Coronary artery (tissue), 2 donors: Measurements from ENCODE around the gene SPAST.
A peak's percentile ranks its signal among the peaks of the same experiment; 100 is the strongest.
"Not testable (repeated sequence)": the region's sequence is repeated elsewhere in the genome, so short reads cannot be mapped to it uniquely, and the experiment has no call there.

Source experiments
- DNase-seq: peaks from one replicate; pipeline ENCODE4 v3.0.0-alpha.2; 2017; ENCODE audit warnings: low spot score
- H3K27ac ChIP-seq, 2 donors: fragments of 200-600 bp; sonication (generic); one replicate each; pipeline ENCODE4 v1.5.1; 2016 to 2019
- H3K4me3 ChIP-seq: fragments of 200-600 bp; sonication (generic); 2 replicates; pipeline ENCODE4 v1.5.1; 2016; ENCODE audit warnings: mild to moderate bottlenecking, moderate library complexity
- TF ChIP-seq, protein P1 (sequence below): fragments of 200-600 bp; sonication (generic); IDR thresholded peaks from one replicate; pipeline ENCODE4 v1.5.1; 2019; ENCODE audit warnings: antibody characterized with exemption

SPAST gene

DNA sequence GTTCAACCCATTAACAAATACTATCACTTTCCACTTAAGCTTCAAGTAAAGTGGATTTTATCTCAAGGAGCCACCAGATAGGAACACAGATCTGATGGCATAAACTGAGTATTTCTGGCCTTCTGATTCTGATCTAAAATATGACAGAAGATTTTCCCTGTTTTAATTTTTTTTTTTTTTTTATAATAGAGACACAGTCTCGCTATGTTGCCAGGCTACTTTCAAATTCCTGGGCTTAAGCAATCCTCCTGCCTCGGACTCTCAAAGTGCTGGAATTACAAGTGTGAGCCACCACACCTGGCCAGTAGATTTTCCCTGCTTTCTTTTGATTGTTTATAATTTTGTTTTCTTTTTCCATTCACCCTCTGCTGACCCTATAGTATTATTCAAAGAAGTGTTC is 65.7 kb downstream of the SPAST start:
- TF ChIP-seq, protein P1, sequence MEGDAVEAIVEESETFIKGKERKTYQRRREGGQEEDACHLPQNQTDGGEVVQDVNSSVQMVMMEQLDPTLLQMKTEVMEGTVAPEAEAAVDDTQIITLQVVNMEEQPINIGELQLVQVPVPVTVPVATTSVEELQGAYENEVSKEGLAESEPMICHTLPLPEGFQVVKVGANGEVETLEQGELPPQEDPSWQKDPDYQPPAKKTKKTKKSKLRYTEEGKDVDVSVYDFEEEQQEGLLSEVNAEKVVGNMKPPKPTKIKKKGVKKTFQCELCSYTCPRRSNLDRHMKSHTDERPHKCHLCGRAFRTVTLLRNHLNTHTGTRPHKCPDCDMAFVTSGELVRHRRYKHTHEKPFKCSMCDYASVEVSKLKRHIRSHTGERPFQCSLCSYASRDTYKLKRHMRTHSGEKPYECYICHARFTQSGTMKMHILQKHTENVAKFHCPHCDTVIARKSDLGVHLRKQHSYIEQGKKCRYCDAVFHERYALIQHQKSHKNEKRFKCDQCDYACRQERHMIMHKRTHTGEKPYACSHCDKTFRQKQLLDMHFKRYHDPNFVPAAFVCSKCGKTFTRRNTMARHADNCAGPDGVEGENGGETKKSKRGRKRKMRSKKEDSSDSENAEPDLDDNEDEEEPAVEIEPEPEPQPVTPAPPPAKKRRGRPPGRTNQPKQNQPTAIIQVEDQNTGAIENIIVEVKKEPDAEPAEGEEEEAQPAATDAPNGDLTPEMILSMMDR = no peak
- Histone ChIP-seq H3K4me3 (no peak overlapping the region), H3K27ac (no peak overlapping the region)
- DNase-seq = no peak

DNA sequence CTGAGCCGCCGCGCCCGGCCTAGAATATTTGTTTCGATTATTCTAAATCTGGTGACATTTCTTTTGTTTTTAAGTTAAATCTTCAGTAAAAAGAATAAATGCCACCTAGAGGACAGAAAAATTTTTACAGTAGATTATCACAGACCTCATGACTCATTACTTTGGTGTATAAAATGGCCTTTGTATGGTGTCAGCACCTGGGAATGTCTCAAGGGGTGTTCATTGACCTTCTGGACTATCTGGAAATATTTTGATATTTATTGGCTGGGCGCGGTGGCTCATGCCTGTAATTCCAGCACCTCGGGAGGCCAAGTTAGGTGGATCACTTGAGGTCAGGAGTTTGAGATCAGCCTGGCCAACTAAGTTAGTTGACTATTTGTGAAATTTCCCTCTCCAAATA is 72.1 kb downstream of the SPAST start:
- H3K4me3 ChIP-seq = no peak overlapping the region
- TF ChIP-seq, protein P1 = no peak
- DNase-seq = no peak
- no peak overlapping the region for H3K27ac ChIP-seq

DNA sequence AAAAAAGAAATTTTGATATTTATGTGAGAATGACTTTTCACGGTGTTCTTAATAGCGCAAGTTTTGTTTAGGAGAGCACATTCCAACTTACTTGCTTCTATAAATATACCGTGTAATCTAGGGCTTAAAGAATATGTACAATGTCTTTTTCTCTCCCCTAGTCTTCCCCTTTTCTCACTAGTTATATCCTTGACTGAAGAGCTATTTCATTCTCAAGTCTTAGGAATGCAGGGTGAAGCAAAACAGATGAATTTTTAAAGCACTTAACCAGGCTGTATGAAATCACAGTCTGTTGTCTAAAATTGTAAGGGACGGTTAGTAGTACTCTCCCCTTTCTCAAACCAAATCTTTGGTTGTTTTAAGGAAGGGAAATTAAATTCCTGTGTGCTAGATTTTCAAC is 72.7 kb downstream of the SPAST start:
- TF ChIP-seq, protein P1 = no peak
- Histone ChIP-seq H3K4me3 (no peak overlapping the region), H3K27ac (no peak overlapping the region)
- no peak for DNase-seq

DNA sequence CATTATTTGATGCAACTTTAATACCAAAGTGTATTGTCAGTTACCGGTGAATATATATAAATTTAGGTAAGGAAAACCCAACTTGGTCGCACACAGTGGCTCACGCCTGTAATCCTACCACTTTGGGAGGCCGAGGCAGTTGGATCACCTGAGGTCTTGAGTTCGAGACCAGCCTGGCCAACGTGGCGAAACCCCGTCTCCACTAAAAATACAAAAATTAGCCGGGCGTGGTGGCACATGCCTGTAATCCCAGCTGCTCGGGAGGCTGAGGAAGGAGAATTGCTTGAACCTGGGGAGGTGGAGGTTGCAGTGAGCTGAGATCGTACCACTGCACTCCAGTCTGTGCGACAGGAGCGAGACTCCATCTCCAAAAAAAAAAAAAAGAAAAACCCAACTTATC is 88.2 kb downstream of the SPAST start:
- not testable (repeated sequence) for DNase-seq, H3K4me3 ChIP-seq

DNA sequence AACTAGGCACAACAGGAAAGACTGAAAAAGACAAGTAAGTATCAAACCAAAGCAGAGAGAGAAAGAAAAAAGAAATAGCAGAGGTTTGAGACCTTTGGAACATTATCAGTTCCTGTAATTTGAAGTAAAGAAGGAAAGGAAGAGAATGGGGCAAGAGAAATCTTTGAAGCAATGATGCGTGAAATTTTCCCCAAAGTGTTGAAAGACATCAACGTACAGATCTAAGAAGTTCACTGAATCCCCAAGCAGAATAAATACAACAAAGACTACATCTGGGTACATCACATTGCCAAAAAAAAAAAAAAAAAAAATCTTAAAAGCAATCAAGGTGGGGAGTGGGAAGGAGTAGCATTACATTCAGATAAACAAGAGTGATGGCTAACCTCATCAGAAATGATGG is 96.3 kb downstream of the SPAST start:
- no peak overlapping the region for H3K27ac ChIP-seq
- no peak overlapping the region for H3K4me3 ChIP-seq
- TF ChIP-seq, protein P1 = no peak
- no peak for DNase-seq

More for the DNA sequence above, 88.2 kb downstream of the SPAST start:
- not testable (repeated sequence) for H3K27ac ChIP-seq

DNA sequence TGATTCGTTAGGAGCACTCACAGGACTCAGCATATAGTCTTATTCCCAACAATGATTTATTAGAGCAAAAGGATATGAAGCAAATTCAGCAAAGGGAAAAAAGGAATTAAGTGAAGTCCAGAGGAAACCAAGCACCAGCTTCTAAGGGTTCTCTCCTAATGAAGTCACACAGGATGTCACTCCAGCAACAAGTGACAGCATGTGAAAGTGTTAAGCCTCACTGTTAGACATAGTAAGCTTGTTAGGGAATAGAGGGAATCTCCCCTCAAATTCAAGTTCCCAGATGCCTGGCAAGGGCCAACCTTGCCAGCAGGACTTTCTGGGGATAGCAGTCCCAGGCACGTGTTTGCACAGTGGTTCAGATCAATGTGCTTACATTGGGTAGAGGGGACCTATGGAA is 97.9 kb downstream of the SPAST start:
- Histone ChIP-seq H3K27ac (no peak overlapping the region), H3K4me3 (no peak overlapping the region)
- TF ChIP-seq, protein P1 = no peak
- DNase-seq = no peak

DNA sequence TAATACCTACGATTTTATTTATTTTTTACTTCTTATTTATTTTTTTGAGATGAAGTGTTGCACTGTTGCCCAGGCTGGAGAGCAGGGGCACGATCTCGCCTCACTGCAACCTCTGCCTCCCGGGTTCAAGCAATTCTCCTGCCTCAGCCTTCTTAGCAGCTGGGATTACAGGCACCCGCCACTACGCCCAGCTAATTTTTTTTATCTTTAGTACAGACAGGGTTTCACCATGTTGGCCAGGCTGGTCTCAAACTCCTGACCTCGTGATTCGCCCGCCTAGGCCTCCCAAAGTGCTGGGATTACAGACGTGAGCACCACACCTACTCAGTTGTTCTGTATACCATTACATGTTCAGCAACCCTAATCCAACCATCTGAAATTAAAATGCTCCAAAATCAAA is 100.9 kb downstream of the SPAST start:
- not testable (repeated sequence) for DNase-seq, H3K27ac ChIP-seq
- peak overlapping the region; percentile 84 for H3K4me3 ChIP-seq

DNA sequence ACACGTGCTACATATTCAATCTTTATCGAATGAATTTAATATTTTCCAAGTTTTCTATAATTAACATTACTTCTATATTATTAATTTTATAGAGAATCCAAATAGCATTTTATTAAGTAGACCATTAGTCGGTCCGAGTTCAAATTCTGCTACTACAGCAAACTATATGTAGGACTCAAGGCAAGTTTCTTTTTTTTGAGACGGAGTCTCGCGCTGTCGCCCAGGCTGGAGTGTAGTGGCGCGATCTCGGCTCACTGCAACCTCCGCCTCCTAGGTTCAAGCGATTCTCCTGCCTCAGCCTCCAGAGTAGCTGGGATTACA is 101.6 kb downstream of the SPAST start:
- DNase-seq = not testable (repeated sequence)
- Histone ChIP-seq H3K27ac (peak overlapping the region; percentile 76 to 87), H3K4me3 (peak overlapping the region; percentile 84)

DNA sequence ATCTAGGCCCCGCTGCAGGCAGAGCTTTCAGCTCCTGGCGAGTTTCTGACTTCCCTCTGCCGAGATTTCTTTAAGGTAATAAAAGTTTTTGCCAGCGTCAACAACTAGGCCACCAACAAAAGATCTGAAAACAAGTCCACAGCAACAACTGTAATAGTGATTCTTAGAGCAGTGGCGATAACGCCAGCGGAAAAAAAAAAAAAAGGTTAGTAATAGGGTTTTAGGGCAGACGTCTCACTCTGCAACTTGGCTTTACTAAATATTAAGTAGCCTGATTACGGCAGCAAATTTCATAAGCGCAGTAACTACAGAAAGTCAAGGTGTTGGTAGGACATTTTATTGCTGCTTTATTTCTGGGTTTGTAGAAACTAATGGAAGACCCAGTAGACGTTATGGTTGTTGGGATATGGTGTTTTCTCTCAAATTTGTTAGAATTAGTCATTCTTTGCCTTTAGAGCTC is 102.8 kb downstream of the SPAST start:
- no peak for DNase-seq
- Histone ChIP-seq H3K4me3 (peak overlapping the region; percentile 84), H3K27ac (peak overlapping the region; percentile 76 to 87)
- TF ChIP-seq, protein P1 = no peak
